Liver (tissue), 3 donors: ENCODE results near the gene NDUFC2.

ENCODE experiments used
- GABPA ChIP-seq, 2 donors: IDR thresholded peaks in 1 of 2; conservative IDR thresholded peaks in 1 of 2; 2 replicates each; pipeline ENCODE4 v1.6.1; 2016; ENCODE audit warnings: antibody characterized with exemption in 2 of 2, mild to moderate bottlenecking in 1 of 2, moderate library complexity in 1 of 2
- JUND ChIP-seq, 2 donors: IDR thresholded peaks; 2 replicates each; pipeline ENCODE4 v1.6.1; 2016; ENCODE audit warnings: antibody characterized with exemption in 2 of 2
- RAD21 ChIP-seq, 2 donors: IDR thresholded peaks; 2 replicates each; pipeline ENCODE4 v1.6.1; 2016; ENCODE audit warnings: antibody characterized with exemption in 2 of 2, mild to moderate bottlenecking in 2 of 2
- RXRA ChIP-seq, 2 donors: IDR thresholded peaks; 2 replicates each; pipeline ENCODE4 v1.6.1; 2017 to 2018; ENCODE audit warnings: antibody characterized with exemption in 2 of 2, mild to moderate bottlenecking in 1 of 2
- TAF1 ChIP-seq: conservative IDR thresholded peaks from 2 replicates; pipeline ENCODE4 v1.6.1; 2016; ENCODE audit warnings: antibody characterized with exemption, mild to moderate bottlenecking
- YY1 ChIP-seq: IDR thresholded peaks from 2 replicates; pipeline ENCODE4 v1.6.1; 2016; ENCODE audit warnings: antibody characterized with exemption, mild to moderate bottlenecking
- TF ChIP-seq, protein P1 (sequence below): IDR thresholded peaks from 2 replicates; pipeline ENCODE4 v1.6.1; 2016; ENCODE audit warnings: antibody characterized with exemption
- TF ChIP-seq, protein P2 (sequence below): IDR thresholded peaks from 2 replicates; pipeline ENCODE4 v1.6.1; 2016; ENCODE audit warnings: antibody characterized with exemption, mild to moderate bottlenecking
- TF ChIP-seq, protein P3 (sequence below): fragments of 150-350 bp; IDR thresholded peaks from 2 replicates; pipeline ENCODE4 v1.5.1; 2017; ENCODE audit warnings: improper control_type of control experiment, low read depth, low read length; ENCODE audit not compliant: missing input control
- TF ChIP-seq, protein P4 (sequence below): IDR thresholded peaks from 2 replicates; pipeline ENCODE4 v1.6.1; 2016; ENCODE audit warnings: antibody characterized with exemption
- donor health status: healthy.
- donor health status: healthy.

DNA sequence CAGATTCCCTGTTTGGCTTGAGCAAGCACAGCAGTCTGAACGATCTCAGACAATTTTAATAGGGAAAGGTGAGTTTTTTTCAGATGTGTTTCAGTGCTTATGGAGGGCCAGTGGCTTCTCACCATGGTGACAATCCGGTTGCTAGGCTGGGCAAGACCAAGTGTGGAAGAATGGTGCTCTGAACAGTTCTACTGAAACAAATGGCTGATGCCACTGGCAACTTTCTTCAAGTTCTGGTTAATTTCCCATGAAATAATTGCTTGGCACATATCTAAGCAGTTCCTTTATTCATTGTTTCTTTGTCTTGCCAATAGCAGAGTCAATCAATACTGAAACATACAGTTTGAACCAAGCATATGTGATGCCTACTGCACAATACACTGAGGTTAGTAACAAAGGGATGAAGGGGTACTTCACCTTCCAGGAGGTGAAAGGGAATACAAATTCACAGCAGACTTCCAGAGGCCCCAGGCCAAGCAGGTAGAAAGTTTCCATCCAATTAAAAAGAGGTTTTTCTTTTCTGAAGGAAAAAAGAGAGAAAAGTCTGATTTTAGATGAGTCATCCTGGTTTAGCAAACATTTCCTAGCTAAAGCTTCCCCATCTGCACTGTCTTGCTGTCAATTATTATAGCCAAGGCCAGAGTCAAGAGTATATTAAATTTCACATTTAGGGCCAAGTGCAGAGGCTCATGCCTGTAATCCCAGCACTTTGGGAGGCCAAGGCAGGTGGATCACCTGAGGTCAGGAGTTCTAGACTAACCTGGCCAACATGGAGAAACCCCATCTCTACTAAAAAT, 21.2 kb upstream of the NDUFC2 start:
- TF ChIP-seq, protein P1, sequence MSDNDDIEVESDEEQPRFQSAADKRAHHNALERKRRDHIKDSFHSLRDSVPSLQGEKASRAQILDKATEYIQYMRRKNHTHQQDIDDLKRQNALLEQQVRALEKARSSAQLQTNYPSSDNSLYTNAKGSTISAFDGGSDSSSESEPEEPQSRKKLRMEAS, result no peak
- TF ChIP-seq, protein P2, sequence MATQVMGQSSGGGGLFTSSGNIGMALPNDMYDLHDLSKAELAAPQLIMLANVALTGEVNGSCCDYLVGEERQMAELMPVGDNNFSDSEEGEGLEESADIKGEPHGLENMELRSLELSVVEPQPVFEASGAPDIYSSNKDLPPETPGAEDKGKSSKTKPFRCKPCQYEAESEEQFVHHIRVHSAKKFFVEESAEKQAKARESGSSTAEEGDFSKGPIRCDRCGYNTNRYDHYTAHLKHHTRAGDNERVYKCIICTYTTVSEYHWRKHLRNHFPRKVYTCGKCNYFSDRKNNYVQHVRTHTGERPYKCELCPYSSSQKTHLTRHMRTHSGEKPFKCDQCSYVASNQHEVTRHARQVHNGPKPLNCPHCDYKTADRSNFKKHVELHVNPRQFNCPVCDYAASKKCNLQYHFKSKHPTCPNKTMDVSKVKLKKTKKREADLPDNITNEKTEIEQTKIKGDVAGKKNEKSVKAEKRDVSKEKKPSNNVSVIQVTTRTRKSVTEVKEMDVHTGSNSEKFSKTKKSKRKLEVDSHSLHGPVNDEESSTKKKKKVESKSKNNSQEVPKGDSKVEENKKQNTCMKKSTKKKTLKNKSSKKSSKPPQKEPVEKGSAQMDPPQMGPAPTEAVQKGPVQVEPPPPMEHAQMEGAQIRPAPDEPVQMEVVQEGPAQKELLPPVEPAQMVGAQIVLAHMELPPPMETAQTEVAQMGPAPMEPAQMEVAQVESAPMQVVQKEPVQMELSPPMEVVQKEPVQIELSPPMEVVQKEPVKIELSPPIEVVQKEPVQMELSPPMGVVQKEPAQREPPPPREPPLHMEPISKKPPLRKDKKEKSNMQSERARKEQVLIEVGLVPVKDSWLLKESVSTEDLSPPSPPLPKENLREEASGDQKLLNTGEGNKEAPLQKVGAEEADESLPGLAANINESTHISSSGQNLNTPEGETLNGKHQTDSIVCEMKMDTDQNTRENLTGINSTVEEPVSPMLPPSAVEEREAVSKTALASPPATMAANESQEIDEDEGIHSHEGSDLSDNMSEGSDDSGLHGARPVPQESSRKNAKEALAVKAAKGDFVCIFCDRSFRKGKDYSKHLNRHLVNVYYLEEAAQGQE, result no peak
- TF ChIP-seq, protein P3, sequence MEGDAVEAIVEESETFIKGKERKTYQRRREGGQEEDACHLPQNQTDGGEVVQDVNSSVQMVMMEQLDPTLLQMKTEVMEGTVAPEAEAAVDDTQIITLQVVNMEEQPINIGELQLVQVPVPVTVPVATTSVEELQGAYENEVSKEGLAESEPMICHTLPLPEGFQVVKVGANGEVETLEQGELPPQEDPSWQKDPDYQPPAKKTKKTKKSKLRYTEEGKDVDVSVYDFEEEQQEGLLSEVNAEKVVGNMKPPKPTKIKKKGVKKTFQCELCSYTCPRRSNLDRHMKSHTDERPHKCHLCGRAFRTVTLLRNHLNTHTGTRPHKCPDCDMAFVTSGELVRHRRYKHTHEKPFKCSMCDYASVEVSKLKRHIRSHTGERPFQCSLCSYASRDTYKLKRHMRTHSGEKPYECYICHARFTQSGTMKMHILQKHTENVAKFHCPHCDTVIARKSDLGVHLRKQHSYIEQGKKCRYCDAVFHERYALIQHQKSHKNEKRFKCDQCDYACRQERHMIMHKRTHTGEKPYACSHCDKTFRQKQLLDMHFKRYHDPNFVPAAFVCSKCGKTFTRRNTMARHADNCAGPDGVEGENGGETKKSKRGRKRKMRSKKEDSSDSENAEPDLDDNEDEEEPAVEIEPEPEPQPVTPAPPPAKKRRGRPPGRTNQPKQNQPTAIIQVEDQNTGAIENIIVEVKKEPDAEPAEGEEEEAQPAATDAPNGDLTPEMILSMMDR, result no peak
- no peak for TF ChIP-seq TAF1
- no peak for TF ChIP-seq JUND (IDR thresholded peaks at IDR 0.05)
- no peak for TF ChIP-seq RXRA (IDR thresholded peaks at IDR 0.05)
- TF ChIP-seq, protein P4, sequence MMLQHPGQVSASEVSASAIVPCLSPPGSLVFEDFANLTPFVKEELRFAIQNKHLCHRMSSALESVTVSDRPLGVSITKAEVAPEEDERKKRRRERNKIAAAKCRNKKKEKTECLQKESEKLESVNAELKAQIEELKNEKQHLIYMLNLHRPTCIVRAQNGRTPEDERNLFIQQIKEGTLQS, result no peak
- no peak for TF ChIP-seq RAD21 (IDR thresholded peaks at IDR 0.05)
- no peak for TF ChIP-seq YY1
- no peak for TF ChIP-seq GABPA (IDR thresholded peaks at IDR 0.05 in 1 of 2, conservative IDR thresholded peaks at IDR 0.05 in 1 of 2)
